Measurements from ENCODE around the gene RNF212B.
"Not testable (repeated sequence)": the region's sequence is repeated elsewhere in the genome, so short reads cannot be mapped to it uniquely, and the experiment has no call there.

The RNF212B gene

DNA sequence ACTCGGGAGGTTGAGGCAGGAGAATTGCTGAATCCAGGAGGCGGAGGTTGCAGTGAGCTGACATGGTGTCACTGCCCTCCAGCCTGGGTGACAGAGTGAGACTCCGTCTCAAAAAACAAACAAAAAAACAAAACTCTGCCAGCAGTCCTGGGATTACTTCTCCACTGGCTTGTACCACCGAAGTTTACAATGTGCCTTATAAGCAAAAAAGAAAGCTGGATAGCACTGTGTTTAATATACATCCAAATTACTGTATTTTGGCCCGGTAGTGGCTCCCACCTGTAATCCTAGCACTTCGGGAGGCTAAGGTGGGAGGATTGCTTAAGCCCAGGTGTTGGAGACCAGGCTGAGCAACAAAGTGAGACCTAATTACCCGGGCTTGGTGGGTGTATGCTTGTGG lies 31.5 kb downstream of the RNF212B start:
- TF ChIP-seq Cebpa-rat (IDR thresholded peaks at IDR 0.05) = no peak
- Histone ChIP-seq H3K27me3 (no peaks in the 10 kb centered on the region), H3K27ac (no peak overlapping the region)

GRCh38 chr14:23275412-23275811 lies 37.7 kb downstream of the RNF212B start:
- Histone ChIP-seq H3K4me3 (no peak overlapping the region), H3K9ac (no peak overlapping the region), H3K9me3 (replicated peaks in 1 of 11) (0 out of 22 replicates have a peak, but pooled peaks cover 0 to 7% (median 0%) of the 10 kb centered on the region in 11 experiments), H3K4me2 (no peak overlapping the region; a peak in 1 of 22 replicates), H3K27ac (no peak overlapping the region), H3K36me3 (peaks cover 16 to 52% (median 23%) of the 10 kb centered on the region in 11 experiments), H4K20me1 (peaks cover 0 to 37% (median 0%) of the 10 kb centered on the region in 11 experiments; a peak in 6 of 22 replicates), H3K27me3 (no peaks in the 10 kb centered on the region), H3K4me1 (peaks cover 0 to 11% (median 7%) of the 10 kb centered on the region in 10 experiments; a peak in 16 of 20 replicates)
- no peak for TF ChIP-seq Cebpa-rat (IDR thresholded peaks at IDR 0.05)

More for the DNA sequence above, 31.5 kb downstream of the RNF212B start:
- Histone ChIP-seq H3K9me3 (replicated peaks in 1 of 11) (no peaks in the 10 kb centered on the region), H3K4me3 (no peak overlapping the region), H3K9ac (no peak overlapping the region), H3K4me2 (no peak overlapping the region), H3K4me1 (peaks cover 0 to 7% (median 0%) of the 10 kb centered on the region in 10 experiments; a peak in 2 of 20 replicates), H3K36me3 (0 out of 22 replicates have a peak, but pooled peaks cover 0 to 7% (median 0%) of the 10 kb centered on the region in 11 experiments), H4K20me1 (peaks cover 0 to 7% (median 0%) of the 10 kb centered on the region in 11 experiments; a peak in 1 of 22 replicates)

GRCh38 chr14:23277189-23277588 lies 39.5 kb downstream of the RNF212B start:
- H3K27me3 ChIP-seq = no peaks in the 10 kb centered on the region
- H3K4me3 ChIP-seq = no peak overlapping the region
- no peak for TF ChIP-seq Cebpa-rat (IDR thresholded peaks at IDR 0.05)
- H3K9me3 ChIP-seq (replicated peaks in 1 of 11) = 0 out of 22 replicates have a peak, but pooled peaks cover 0 to 7% (median 0%) of the 10 kb centered on the region in 11 experiments
- H3K27ac ChIP-seq = no peak overlapping the region
- peaks cover 16 to 66% (median 23%) of the 10 kb centered on the region in 11 experiments for H3K36me3 ChIP-seq
- H3K4me1 ChIP-seq = peaks cover 1 to 19% (median 12%) of the 10 kb centered on the region in 10 experiments; a peak in 18 of 20 replicates
- H3K4me2 ChIP-seq = no peak overlapping the region
- no peak overlapping the region for H3K9ac ChIP-seq
- peaks cover 0 to 48% (median 0%) of the 10 kb centered on the region in 11 experiments; a peak in 6 of 22 replicates for H4K20me1 ChIP-seq

GRCh38 chr14:23277928-23278327 lies 40.2 kb downstream of the RNF212B start:
- not testable (repeated sequence) for H3K27me3 ChIP-seq, H3K4me2 ChIP-seq

GRCh38 chr14:23281247-23281646 lies 43.5 kb downstream of the RNF212B start:
- Histone ChIP-seq H3K27ac (no peak overlapping the region), H3K9me3 (replicated peaks in 1 of 11) (0 out of 22 replicates have a peak, but pooled peaks cover 0 to 4% (median 0%) of the 10 kb centered on the region in 11 experiments), H3K4me1 (peaks cover 22 to 43% (median 28%) of the 10 kb centered on the region in 10 experiments), H3K9ac (no peak overlapping the region; a peak in 1 of 22 replicates), H3K4me3 (no peak overlapping the region), H4K20me1 (peaks cover 0 to 49% (median 0%) of the 10 kb centered on the region in 11 experiments; a peak in 6 of 22 replicates), H3K36me3 (peaks cover 8 to 50% (median 12%) of the 10 kb centered on the region in 11 experiments; a peak in 21 of 22 replicates), H3K27me3 (no peaks in the 10 kb centered on the region), H3K4me2 (no peak overlapping the region)
- no peak for TF ChIP-seq Cebpa-rat (IDR thresholded peaks at IDR 0.05)

More at GRCh38 chr14:23277928-23278327, 40.2 kb downstream of the RNF212B start:
- Histone ChIP-seq H3K4me1 (peaks cover 8 to 23% (median 12%) of the 10 kb centered on the region in 10 experiments; a peak in 19 of 20 replicates), H3K36me3 (peaks cover 16 to 68% (median 23%) of the 10 kb centered on the region in 11 experiments), H4K20me1 (peaks cover 0 to 48% (median 0%) of the 10 kb centered on the region in 11 experiments; a peak in 6 of 22 replicates)
- H3K4me3 ChIP-seq; H3K27ac ChIP-seq; H3K9me3 ChIP-seq (replicated peaks in 1 of 11); H3K9ac ChIP-seq: not testable (repeated sequence)

DNA sequence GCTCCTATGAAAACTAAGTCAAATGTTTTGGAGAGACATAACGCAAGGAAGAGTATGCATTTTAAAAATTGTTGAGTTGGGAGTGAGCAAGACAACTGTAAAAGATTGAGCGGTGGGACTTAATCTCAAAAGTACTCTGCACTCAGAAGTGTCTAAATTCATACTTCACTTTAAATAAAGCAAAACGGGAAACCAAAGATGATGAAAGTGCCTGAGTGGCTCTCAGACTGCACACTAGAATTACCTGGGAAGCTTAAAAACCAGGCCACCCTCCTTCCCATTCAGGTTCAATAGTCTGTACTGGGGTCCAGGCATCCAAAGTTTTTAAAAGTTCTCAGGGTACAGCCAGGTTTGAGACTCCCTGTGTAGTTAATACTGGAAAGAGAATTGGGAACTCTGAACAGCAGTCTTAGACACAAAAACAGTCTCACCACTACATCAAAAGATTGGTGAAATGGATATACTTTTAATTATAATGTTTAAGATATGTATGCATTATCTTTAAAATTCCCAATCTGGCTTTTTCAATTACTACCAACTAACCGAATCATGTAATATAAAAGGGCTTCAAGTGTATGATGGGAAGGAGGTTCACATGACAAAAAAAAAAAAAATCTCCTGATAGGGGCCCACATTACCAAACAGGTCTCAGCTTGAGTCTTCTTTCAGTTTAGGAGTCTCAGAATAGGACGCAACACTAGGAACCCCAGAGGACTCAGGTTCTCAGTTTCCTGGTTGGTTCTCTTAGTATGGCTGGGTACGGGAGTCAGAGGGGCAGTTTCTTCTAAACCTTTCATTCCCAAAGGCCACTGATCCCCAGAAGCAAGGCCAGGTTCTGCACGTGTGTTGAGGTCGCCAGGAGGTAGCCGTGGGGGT lies 47.2 kb downstream of the RNF212B start:
- Histone ChIP-seq H4K20me1 (peaks cover 0 to 25% (median 0%) of the 10 kb centered on the region in 11 experiments; a peak in 6 of 22 replicates), H3K4me1 (peaks cover 30 to 48% (median 37%) of the 10 kb centered on the region in 10 experiments), H3K9me3 (replicated peaks in 1 of 11) (no peaks in the 10 kb centered on the region), H3K4me3 (peak overlapping the region; percentile 75 to 92 (median 87)), H3K27ac (peak overlapping the region; percentile 63 to 87 (median 79)), H3K4me2 (peak overlapping the region; percentile 79 to 97 (median 86)), H3K27me3 (no peaks in the 10 kb centered on the region), H3K36me3 (peaks cover 0 to 21% (median 0%) of the 10 kb centered on the region in 11 experiments; a peak in 3 of 22 replicates), H3K9ac (peak overlapping the region; percentile 78 to 93 (median 89))
- no peak for TF ChIP-seq Cebpa-rat (IDR thresholded peaks at IDR 0.05)

GRCh38 chr14:23285530-23286019 lies 47.8 kb downstream of the RNF212B start:
- peak overlapping the region; percentile 79 to 97 (median 86) for H3K4me2 ChIP-seq
- TF ChIP-seq Cebpa-rat (IDR thresholded peaks at IDR 0.05) = no peak
- peak overlapping the region; percentile 75 to 92 (median 87) for H3K4me3 ChIP-seq
- peaks cover 0 to 21% (median 0%) of the 10 kb centered on the region in 11 experiments; a peak in 3 of 22 replicates for H3K36me3 ChIP-seq
- no peaks in the 10 kb centered on the region for H3K9me3 ChIP-seq (replicated peaks in 1 of 11)
- H3K27me3 ChIP-seq = no peaks in the 10 kb centered on the region
- H3K9ac ChIP-seq = peak overlapping the region; percentile 78 to 93 (median 89)
- H3K27ac ChIP-seq = peak overlapping the region; percentile 63 to 87 (median 79)
- H4K20me1 ChIP-seq = peaks cover 0 to 19% (median 0%) of the 10 kb centered on the region in 11 experiments; a peak in 4 of 22 replicates
- H3K4me1 ChIP-seq = peaks cover 24 to 45% (median 30%) of the 10 kb centered on the region in 10 experiments

GRCh38 chr14:23286020-23286901 lies 48.5 kb downstream of the RNF212B start, which contains the start of gene HOMEZ:
HOMEZ (minus strand) TSS chr14:23286132; CDS start chr14:23285952, 180 bp downstream.
- no peaks in the 10 kb centered on the region for H3K27me3 ChIP-seq
- peak within 1 kb of the TSS; percentile 74 to 87 (median 79) for H3K27ac ChIP-seq
- peak within 1 kb of the TSS; percentile 78 to 93 (median 89) for H3K9ac ChIP-seq
- peak within 1 kb of the TSS; percentile 75 to 92 (median 87) for H3K4me3 ChIP-seq
- H3K9me3 ChIP-seq (replicated peaks in 1 of 11) = no peaks in the 10 kb centered on the region
- no peak for TF ChIP-seq Cebpa-rat (IDR thresholded peaks at IDR 0.05)
- peaks cover 0 to 16% (median 0%) of the 10 kb centered on the region in 11 experiments; a peak in 3 of 22 replicates for H3K36me3 ChIP-seq
- H4K20me1 ChIP-seq = peaks cover 0 to 13% (median 0%) of the 10 kb centered on the region in 11 experiments; a peak in 4 of 22 replicates
- H3K4me2 ChIP-seq = peak within 1 kb of the TSS; percentile 83 to 97 (median 89)
- peaks cover 21 to 41% (median 25%) of the 10 kb centered on the region in 10 experiments for H3K4me1 ChIP-seq

Data from BLaER1 treated with 17β-estradiol and CSF1 and Interleukin-3, amounts not matched to agents 10 nM and 100 nM (cell line).